Measurements from ENCODE around the gene NHS.

DNA sequence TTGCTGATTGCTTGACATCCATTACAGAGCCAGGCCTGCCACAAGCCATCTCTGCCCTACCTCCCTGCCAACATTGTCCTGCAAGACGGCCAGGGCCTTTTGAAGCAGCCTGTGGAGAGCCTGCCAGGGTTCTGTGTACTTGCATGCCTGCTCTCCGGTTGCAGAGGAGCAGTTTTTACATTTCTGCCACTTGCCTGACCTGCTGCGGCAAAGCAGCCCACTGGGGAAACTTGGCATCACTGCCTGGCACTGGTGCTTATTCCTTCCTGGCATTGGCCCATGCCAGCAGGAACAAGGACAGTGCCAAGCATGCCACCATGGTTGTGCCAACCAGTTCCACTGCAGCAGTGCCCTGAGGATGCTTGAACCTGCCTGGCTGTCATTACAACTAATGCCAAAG, 167.1 kb downstream of the NHS start:
- TF ChIP-seq EP300 (IDR thresholded peaks at IDR 0.05) (no peak), POLR2A (IDR thresholded peaks at IDR 0.05) (no peak), POLR2AphosphoS5 (IDR thresholded peaks at IDR 0.05) (no peak)
- TF ChIP-seq, protein P1, sequence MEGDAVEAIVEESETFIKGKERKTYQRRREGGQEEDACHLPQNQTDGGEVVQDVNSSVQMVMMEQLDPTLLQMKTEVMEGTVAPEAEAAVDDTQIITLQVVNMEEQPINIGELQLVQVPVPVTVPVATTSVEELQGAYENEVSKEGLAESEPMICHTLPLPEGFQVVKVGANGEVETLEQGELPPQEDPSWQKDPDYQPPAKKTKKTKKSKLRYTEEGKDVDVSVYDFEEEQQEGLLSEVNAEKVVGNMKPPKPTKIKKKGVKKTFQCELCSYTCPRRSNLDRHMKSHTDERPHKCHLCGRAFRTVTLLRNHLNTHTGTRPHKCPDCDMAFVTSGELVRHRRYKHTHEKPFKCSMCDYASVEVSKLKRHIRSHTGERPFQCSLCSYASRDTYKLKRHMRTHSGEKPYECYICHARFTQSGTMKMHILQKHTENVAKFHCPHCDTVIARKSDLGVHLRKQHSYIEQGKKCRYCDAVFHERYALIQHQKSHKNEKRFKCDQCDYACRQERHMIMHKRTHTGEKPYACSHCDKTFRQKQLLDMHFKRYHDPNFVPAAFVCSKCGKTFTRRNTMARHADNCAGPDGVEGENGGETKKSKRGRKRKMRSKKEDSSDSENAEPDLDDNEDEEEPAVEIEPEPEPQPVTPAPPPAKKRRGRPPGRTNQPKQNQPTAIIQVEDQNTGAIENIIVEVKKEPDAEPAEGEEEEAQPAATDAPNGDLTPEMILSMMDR (IDR thresholded peaks at IDR 0.05) = no peak
